Measurements from ENCODE around the gene NHSL2.

GRCh38 chrX:71997320-71997719 lies 86.7 kb downstream of the NHSL2 start:
- no peak for TF ChIP-seq CTCF (conservative IDR thresholded peaks at IDR 0.05; ENCODE audit: low read length)
- no peak for TF ChIP-seq EZH2phosphoT487 (IDR thresholded peaks at IDR 0.05; ENCODE audit: borderline replicate concordance, low read depth, low read length)
